ENCODE data around the gene LEFTY2.

GRCh38 chr1:225972344-225973152, 31.5 kb upstream of the LEFTY2 start:
- TF ChIP-seq, protein P1, sequence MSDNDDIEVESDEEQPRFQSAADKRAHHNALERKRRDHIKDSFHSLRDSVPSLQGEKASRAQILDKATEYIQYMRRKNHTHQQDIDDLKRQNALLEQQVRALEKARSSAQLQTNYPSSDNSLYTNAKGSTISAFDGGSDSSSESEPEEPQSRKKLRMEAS (IDR thresholded peaks at IDR 0.05; ENCODE audit: insufficient read depth, insufficient read length): no peak
- no peak for TF ChIP-seq EZH2 (IDR thresholded peaks at IDR 0.05; ENCODE audit: borderline replicate concordance, low read depth, low read length, severe bottlenecking)
